NCI-H1105 treated with DMSO at 0.1 percent for 48 hours (cell line): ENCODE measurements around the gene MAG.

ENCODE experiments used
- DNase-seq: peaks from one replicate; lab custom pipeline; 2025; lab: John Stamatoyannopoulos, UW

MAG gene

DNA sequence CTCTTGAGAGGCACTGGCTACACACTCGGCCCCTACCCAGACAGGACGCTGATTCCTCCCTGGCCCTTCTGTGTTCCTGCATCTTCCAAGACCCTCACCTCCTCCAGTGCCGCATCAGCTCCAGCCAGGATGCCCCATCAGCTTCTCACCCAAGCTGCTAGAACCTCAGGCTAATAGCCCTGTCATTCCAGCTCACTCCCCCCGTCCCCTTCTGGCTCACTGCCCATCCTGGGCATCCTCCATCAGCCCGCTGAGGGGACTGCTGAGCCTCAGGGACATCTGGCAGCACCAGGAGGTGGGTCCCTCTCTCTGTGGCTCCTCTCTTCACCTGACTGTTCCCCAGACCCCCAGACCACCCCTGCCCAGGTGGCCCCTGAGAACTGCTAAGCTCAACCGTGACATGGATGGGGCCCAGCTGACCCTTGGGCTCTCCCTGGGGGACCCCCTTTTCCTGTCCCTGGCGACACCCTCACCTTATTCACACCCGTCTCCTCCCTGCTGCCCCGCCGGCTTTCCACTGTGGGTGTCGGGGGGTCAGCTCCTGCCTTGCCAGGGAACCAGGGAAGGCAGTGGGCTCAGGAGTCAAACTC, 71.1 kb downstream of the MAG start:
- DNase-seq, result no peak
